Activated gamma-delta T cell (primary cell): ENCODE results near the gene ACSL3.
"Not testable (repeated sequence)": the region's sequence is repeated elsewhere in the genome, so short reads cannot be mapped to it uniquely, and the experiment has no call there.

Experiments used
- DNase-seq: peaks from one replicate; lab custom pipeline; 2025; lab: John Stamatoyannopoulos, UW

The ACSL3 gene

GRCh38 chr2:222912117-222912516, 51.3 kb downstream of the ACSL3 start:
- no peak for DNase-seq

GRCh38 chr2:222912776-222913175, 51.9 kb downstream of the ACSL3 start:
- no peak for DNase-seq

GRCh38 chr2:222915092-222915957, 54.5 kb downstream of the ACSL3 start:
- no peak for DNase-seq

GRCh38 chr2:222916229-222917197, 55.7 kb downstream of the ACSL3 start:
- no peak for DNase-seq

GRCh38 chr2:222917212-222917611, 56.4 kb downstream of the ACSL3 start:
- not testable (repeated sequence) for DNase-seq

GRCh38 chr2:222919841-222920526, 59.1 kb downstream of the ACSL3 start:
- DNase-seq = no peak

GRCh38 chr2:222920657-222921186, 59.9 kb downstream of the ACSL3 start:
- no peak for DNase-seq

- no peak for DNase-seq
These were observed 61.4 kb downstream of the ACSL3 start for GRCh38 chr2:222922019-222922800.

- no peak for DNase-seq
These were observed 66.1 kb downstream of the ACSL3 start for GRCh38 chr2:222926915-222927314.

GRCh38 chr2:222927600-222927999, 66.8 kb downstream of the ACSL3 start:
- no peak for DNase-seq

- no peak for DNase-seq
These were observed 67.5 kb downstream of the ACSL3 start for GRCh38 chr2:222928335-222928734.

- DNase-seq = no peak
These were observed 70.0 kb downstream of the ACSL3 start for GRCh38 chr2:222930862-222931261.

- DNase-seq = no peak
These were observed 70.8 kb downstream of the ACSL3 start for GRCh38 chr2:222931659-222932058.

- DNase-seq = no peak
These were observed 72.6 kb downstream of the ACSL3 start for GRCh38 chr2:222933458-222933857.

GRCh38 chr2:222935688-222936298, 75.0 kb downstream of the ACSL3 start:
- no peak for DNase-seq

- no peak for DNase-seq
These were observed 75.9 kb downstream of the ACSL3 start for GRCh38 chr2:222936705-222937104.

- DNase-seq = no peak
These were observed 77.5 kb downstream of the ACSL3 start for GRCh38 chr2:222938327-222938726.

- no peak for DNase-seq
These were observed 78.5 kb downstream of the ACSL3 start for GRCh38 chr2:222939208-222939856.

- DNase-seq = no peak
These were observed 79.1 kb downstream of the ACSL3 start for GRCh38 chr2:222939979-222940378.

- no peak for DNase-seq
These were observed 80.7 kb downstream of the ACSL3 start for GRCh38 chr2:222941510-222942032.
